Keratinocyte (primary cell): ENCODE data around the gene ZCRB1. TPM values are rescaled to one million over a fixed set of nuclear protein-coding genes. Genes with fewer than 3 reads are reported as not detected.
A peak's percentile ranks its signal among the peaks of the same experiment; 100 is the strongest.

Source experiments
- DNase-seq: peaks from one replicate; pipeline ENCODE4 v3.0.0-alpha.2; 2011; ENCODE audit warnings: low read depth, missing footprints, low spot score
- FAIRE-seq: peaks from 2 replicates; lab custom pipeline; 2011; peaks lifted over from hg19 to GRCh38; lab: Jason Lieb, UNC
- H2AFZ ChIP-seq: 2 replicates; pipeline ENCODE4 v1.6.0; 2012; ENCODE audit warnings: low read length, control low read depth, inconsistent platforms; ENCODE audit not compliant: control insufficient read depth
- H3K27ac ChIP-seq: 2 replicates; pipeline ENCODE4 v1.5.1; 2011; ENCODE audit warnings: low read length; ENCODE audit not compliant: control insufficient read depth, insufficient read depth
- H3K27me3 ChIP-seq: 3 replicates; pipeline ENCODE4 v1.6.0; 2011; ENCODE audit warnings: low read length; ENCODE audit not compliant: control insufficient read depth, insufficient read depth; ENCODE audit errors: extremely low read depth
- H3K36me3 ChIP-seq, 2 experiments: 2 replicates in 1 of 2; 3 replicates in 1 of 2; pipeline ENCODE4 v1.5.1; 2011; ENCODE audit warnings: low read length in 2 of 2, mild to moderate bottlenecking in 1 of 2; ENCODE audit not compliant: control insufficient read depth in 2 of 2, insufficient read depth in 2 of 2; ENCODE audit errors: extremely low read depth in 1 of 2
- H3K4me1 ChIP-seq: 3 replicates; pipeline ENCODE4 v1.5.1; 2011; ENCODE audit warnings: low read length; ENCODE audit not compliant: control insufficient read depth, insufficient read depth; ENCODE audit errors: extremely low read depth
- H3K4me2 ChIP-seq: 3 replicates; pipeline ENCODE4 v1.6.0; 2011; ENCODE audit warnings: low read depth, low read length; ENCODE audit not compliant: control insufficient read depth, insufficient read depth; ENCODE audit errors: extremely low read depth
- H3K4me3 ChIP-seq, 3 experiments: fragments of 200-600 bp in 1 of 3; sonication (generic) in 1 of 3; 2 replicates in 2 of 3; 3 replicates in 1 of 3; pipeline ENCODE4 v1.5.1; 2011 to 2016; ENCODE audit warnings: low read length in 3 of 3, mild to moderate bottlenecking in 3 of 3, control low read depth in 2 of 3, inconsistent platforms in 1 of 3, low read depth in 1 of 3, mixed read lengths in 1 of 3, mixed run types in 1 of 3, moderate library complexity in 1 of 3; ENCODE audit not compliant: control insufficient read depth in 2 of 3, insufficient read depth in 2 of 3; ENCODE audit errors: extremely low read depth in 1 of 3
- H3K79me2 ChIP-seq: 2 replicates; pipeline ENCODE4 v1.6.0; 2012; ENCODE audit warnings: low read length; ENCODE audit not compliant: control insufficient read depth, insufficient read depth
- H3K9ac ChIP-seq: 3 replicates; pipeline ENCODE4 v1.6.0; 2011; ENCODE audit warnings: low read length; ENCODE audit not compliant: control insufficient read depth, insufficient read depth; ENCODE audit errors: extremely low read depth
- H3K9me1 ChIP-seq: 3 replicates; pipeline ENCODE4 v1.6.0; 2011; ENCODE audit warnings: low read length; ENCODE audit not compliant: control insufficient read depth, insufficient read depth; ENCODE audit errors: extremely low read depth
- H3K9me3 ChIP-seq: 2 replicates; pipeline ENCODE4 v1.5.1; 2012; ENCODE audit warnings: low read depth, low read length; ENCODE audit not compliant: control insufficient read depth
- H4K20me1 ChIP-seq: 3 replicates; pipeline ENCODE4 v1.6.0; 2011; ENCODE audit warnings: low read length; ENCODE audit not compliant: control insufficient read depth, insufficient read depth; ENCODE audit errors: extremely low read depth
- EZH2 ChIP-seq: IDR thresholded peaks from one replicate; pipeline ENCODE4 v1.6.1; 2012; ENCODE audit warnings: inconsistent platforms, mild to moderate bottlenecking, low read length, moderate library complexity
- dilution Hi-C: fragments of 300-500 bp; cut with MboI; formaldehyde crosslinking; loops from one replicate; pipeline ENCODE4 v1.7.0; 2020; ENCODE audit warnings: low sequenced_read_pairs; ENCODE audit not compliant: extremely low pct_ligation_motif_present
- polyA plus RNA-seq, 5 experiments: library from polyadenylated mRNA; depleted of rRNA in 3 of 5; stranded (reverse) in 3 of 5; stranded (forward) in 1 of 5; unstranded in 1 of 5; fragments of >200 nt; gene quantifications; 1 replicate in 1 of 5; 2 replicates in 3 of 5; 3 replicates in 1 of 5; pipeline versions ENCODE4 v1.2.1 to v1.2.3, GENCODE V29; 2011 to 2012; ENCODE audit warnings: missing spikeins in 2 of 5, low read depth in 1 of 5, low replicate concordance in 1 of 5
- TF ChIP-seq, protein P1 (sequence below), 3 experiments: IDR thresholded peaks in 1 of 3; conservative IDR thresholded peaks in 1 of 3; optimal IDR thresholded peaks in 1 of 3; 2 replicates in 2 of 3; 3 replicates in 1 of 3; pipeline versions ENCODE3 to v1.5.1; 2011; ENCODE audit warnings: low read length in 3 of 3, mild to moderate bottlenecking in 3 of 3, moderate library complexity in 2 of 3, control low read depth in 1 of 3, inconsistent platforms in 1 of 3; ENCODE audit not compliant: insufficient read depth in 2 of 3; ENCODE audit errors: extremely low read depth in 1 of 3

The ZCRB1 gene
- polyA plus RNA-seq, 1 donor (not counting 4 experiments of a cell fraction or from before 2014, with no cell fraction given), result 41.6 TPM

DNA sequence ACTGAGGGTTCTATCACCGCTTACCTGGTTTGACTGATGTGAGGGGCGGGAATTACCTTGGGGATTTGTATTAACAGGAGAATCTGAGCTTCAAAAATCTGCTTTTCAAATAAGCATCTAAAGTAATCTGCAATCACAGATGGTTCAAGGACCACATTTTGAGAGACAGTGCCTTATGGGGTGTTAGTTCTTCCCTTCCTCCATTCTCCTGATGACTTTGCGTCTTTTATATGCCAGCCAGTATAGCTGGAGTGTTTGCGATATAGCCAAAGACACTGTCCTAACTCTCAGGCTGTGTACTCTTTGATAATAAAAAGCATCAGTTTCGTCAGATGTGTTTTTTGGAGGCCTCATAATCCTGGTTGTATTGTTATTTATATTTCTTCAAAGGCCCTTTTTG, 39.6 kb upstream of the ZCRB1 start:
- TF ChIP-seq, protein P1, sequence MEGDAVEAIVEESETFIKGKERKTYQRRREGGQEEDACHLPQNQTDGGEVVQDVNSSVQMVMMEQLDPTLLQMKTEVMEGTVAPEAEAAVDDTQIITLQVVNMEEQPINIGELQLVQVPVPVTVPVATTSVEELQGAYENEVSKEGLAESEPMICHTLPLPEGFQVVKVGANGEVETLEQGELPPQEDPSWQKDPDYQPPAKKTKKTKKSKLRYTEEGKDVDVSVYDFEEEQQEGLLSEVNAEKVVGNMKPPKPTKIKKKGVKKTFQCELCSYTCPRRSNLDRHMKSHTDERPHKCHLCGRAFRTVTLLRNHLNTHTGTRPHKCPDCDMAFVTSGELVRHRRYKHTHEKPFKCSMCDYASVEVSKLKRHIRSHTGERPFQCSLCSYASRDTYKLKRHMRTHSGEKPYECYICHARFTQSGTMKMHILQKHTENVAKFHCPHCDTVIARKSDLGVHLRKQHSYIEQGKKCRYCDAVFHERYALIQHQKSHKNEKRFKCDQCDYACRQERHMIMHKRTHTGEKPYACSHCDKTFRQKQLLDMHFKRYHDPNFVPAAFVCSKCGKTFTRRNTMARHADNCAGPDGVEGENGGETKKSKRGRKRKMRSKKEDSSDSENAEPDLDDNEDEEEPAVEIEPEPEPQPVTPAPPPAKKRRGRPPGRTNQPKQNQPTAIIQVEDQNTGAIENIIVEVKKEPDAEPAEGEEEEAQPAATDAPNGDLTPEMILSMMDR (optimal IDR thresholded peaks at IDR 0.05 in 1 of 3, IDR thresholded peaks at IDR 0.05 in 1 of 3, conservative IDR thresholded peaks at IDR 0.05 in 1 of 3; ENCODE audit: extremely low read depth in 1 of 3, insufficient read depth in 2 of 3, low read length in 3 of 3), result no peak
- no peak for TF ChIP-seq EZH2
- no peak for FAIRE-seq
- H3K4me3 ChIP-seq, result no peak overlapping the region
- no peaks in the 10 kb centered on the region for H3K9me1 ChIP-seq
- H3K36me3 ChIP-seq, result no peaks in the 10 kb centered on the region
- no peaks in the 10 kb centered on the region for H4K20me1 ChIP-seq
- no peaks in the 10 kb centered on the region for H3K9me3 ChIP-seq
- peaks cover 13% of the 10 kb centered on the region for H3K4me1 ChIP-seq
- no peak for DNase-seq
- no peak overlapping the region for H3K9ac ChIP-seq
- dilution Hi-C loops, result no loop called here
- H3K27ac ChIP-seq, result no peak overlapping the region
- H3K4me2 ChIP-seq, result no peak overlapping the region
- H3K79me2 ChIP-seq, result peaks cover 21% of the 10 kb centered on the region
- H2AFZ ChIP-seq, result no peak overlapping the region
- H3K27me3 ChIP-seq, result no peaks in the 10 kb centered on the region

DNA sequence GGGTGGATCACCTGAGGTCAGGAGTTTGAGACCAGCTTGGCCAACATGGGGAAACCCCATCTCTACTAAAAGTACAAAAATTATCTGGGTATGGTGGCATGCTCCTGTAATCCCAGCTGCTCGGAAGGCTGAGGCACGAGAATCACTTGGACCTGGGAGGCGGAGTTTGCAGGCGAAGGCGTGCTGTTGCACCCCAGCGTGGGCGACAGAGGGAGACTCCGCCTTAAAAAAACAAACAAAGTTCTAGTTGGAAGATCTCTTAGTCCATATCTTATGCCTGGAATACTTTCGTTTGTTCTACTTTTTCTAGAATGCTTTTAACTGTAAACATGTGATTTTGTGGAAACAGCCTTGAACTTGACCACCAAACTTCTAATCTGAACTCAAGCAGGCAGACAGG, 38.8 kb upstream of the ZCRB1 start:
- no peak for DNase-seq
- no peaks in the 10 kb centered on the region for H3K9me1 ChIP-seq
- dilution Hi-C loops, result no loop called here
- no peak overlapping the region for H3K9ac ChIP-seq
- H3K79me2 ChIP-seq, result peaks cover 21% of the 10 kb centered on the region
- H3K27me3 ChIP-seq, result no peaks in the 10 kb centered on the region
- peaks cover 13% of the 10 kb centered on the region for H3K4me1 ChIP-seq
- FAIRE-seq, result no peak
- H3K4me2 ChIP-seq, result no peak overlapping the region
- TF ChIP-seq EZH2, result no peak
- no peak overlapping the region for H2AFZ ChIP-seq
- no peak overlapping the region for H3K27ac ChIP-seq
- no peaks in the 10 kb centered on the region for H3K36me3 ChIP-seq
- no peaks in the 10 kb centered on the region for H3K9me3 ChIP-seq
- H3K4me3 ChIP-seq, result no peak overlapping the region
- no peaks in the 10 kb centered on the region for H4K20me1 ChIP-seq

DNA sequence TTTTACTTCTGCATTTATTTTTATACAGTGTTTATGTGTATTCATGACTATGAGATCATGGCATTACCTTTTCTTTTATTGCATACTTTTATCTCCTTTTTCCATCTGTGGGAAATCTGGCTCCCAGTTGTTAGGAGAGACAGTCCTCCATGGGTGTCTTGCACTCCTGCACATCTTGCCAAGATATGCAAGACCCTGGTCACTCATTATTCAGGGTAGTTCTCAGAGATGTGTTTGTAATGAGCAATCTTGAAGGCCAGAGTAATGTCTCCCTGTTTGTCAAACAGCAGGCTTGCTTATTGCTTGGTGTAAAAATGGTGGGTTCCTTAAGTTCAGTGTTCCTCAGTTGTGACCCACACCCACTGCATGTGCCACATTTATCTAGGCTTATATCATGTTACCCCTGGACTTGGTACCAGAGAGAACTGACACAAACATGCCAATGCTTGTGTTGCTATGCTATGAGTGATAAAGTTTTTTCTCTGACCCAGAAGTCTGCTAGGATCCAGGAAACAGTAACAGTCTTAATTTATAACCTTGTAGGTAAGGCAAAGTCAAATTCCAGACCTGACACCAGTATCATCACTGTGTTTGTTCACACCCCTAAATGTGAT, 36.9 kb upstream of the ZCRB1 start:
- Histone ChIP-seq H3K9me1 (no peaks in the 10 kb centered on the region), H2AFZ (no peak overlapping the region), H3K79me2 (peaks cover 22% of the 10 kb centered on the region), H3K36me3 (peaks cover 0 to 4% of the 10 kb centered on the region in 2 experiments), H3K4me3 (no peak overlapping the region), H3K9ac (no peak overlapping the region), H3K9me3 (no peaks in the 10 kb centered on the region), H3K4me1 (peaks cover 9% of the 10 kb centered on the region), H3K27me3 (no peaks in the 10 kb centered on the region), H3K4me2 (no peak overlapping the region), H3K27ac (no peak overlapping the region), H4K20me1 (no peaks in the 10 kb centered on the region)
- TF ChIP-seq, protein P1 (optimal IDR thresholded peaks at IDR 0.05 in 1 of 3, IDR thresholded peaks at IDR 0.05 in 1 of 3, conservative IDR thresholded peaks at IDR 0.05 in 1 of 3; ENCODE audit: extremely low read depth in 1 of 3, insufficient read depth in 2 of 3, low read length in 3 of 3), result no peak
- no peak for TF ChIP-seq EZH2
- DNase-seq, result no peak
- peak; percentile 56 for FAIRE-seq
- dilution Hi-C loops, result no loop called here
